WTC11 (cell line): Measurements from ENCODE around the gene PRCC. TPM values are rescaled to one million over a fixed set of nuclear protein-coding genes. Genes with fewer than 3 reads are reported as not detected.
A peak's percentile ranks its signal among the peaks of the same experiment; 100 is the strongest.

Source experiments
- ATAC-seq: fragments of 200-7000 bp; cut with Tn5 transposase; 2 replicates; pipeline ENCODE4 v1.10.0; 2021; ENCODE audit warnings: mild to moderate bottlenecking, moderate library complexity
- CTCF ChIA-PET: fragments of 300-600 bp; sonication (Branson Sonifier 250); formaldehyde crosslinking; loops from one replicate; lab custom pipeline; 2021; ENCODE audit warnings: antibody characterized with exemption; lab: Charles Lee
- POLR2A ChIA-PET: fragments of 350-600 bp; sonication (Branson Sonifier 250); formaldehyde crosslinking; loops from one replicate; lab custom pipeline; 2021; ENCODE audit warnings: antibody characterized with exemption; lab: Charles Lee
- DNase-seq: peaks from one replicate; pipeline ENCODE4 v3.0.0; 2021; ENCODE audit warnings: low spot score
- H3K27ac Mint-ChIP-seq: 2 replicates; pipeline ENCODE4 v1.8.0; 2021; ENCODE audit warnings: mixed read lengths
- H3K27me3 Mint-ChIP-seq: 2 replicates; pipeline ENCODE4 v1.8.0; 2021; ENCODE audit warnings: low read depth, mild to moderate bottlenecking, moderate library complexity, mixed read lengths
- H3K36me3 Mint-ChIP-seq: 2 replicates; pipeline ENCODE4 v1.8.0; 2021; ENCODE audit warnings: mixed read lengths
- H3K4me1 Mint-ChIP-seq: 2 replicates; pipeline ENCODE4 v1.8.0; 2022; ENCODE audit warnings: mixed read lengths
- H3K4me3 Mint-ChIP-seq: 2 replicates; pipeline ENCODE4 v1.8.0; 2021; ENCODE audit warnings: mild to moderate bottlenecking, moderate library complexity, mixed read lengths
- H3K9me3 Mint-ChIP-seq: 2 replicates; pipeline ENCODE4 v1.8.0; 2021; ENCODE audit warnings: mixed read lengths
- ARID4B ChIP-seq: sonication (generic); formaldehyde crosslinking; IDR thresholded peaks from 2 replicates; pipeline ENCODE4 v1.8.0; 2023; ENCODE audit warnings: missing genetic modification reagents, mild to moderate bottlenecking, borderline replicate concordance
- ETV6 ChIP-seq: sonication (generic); formaldehyde crosslinking; IDR thresholded peaks from 2 replicates; pipeline ENCODE4 v1.8.1; 2022; ENCODE audit warnings: mild to moderate bottlenecking, missing genetic modification reagents
- GABPB1 ChIP-seq: sonication (generic); formaldehyde crosslinking; IDR thresholded peaks from 2 replicates; pipeline ENCODE4 v1.8.1; 2023; ENCODE audit warnings: mild to moderate bottlenecking, missing genetic modification reagents
- IRF2 ChIP-seq: sonication (generic); formaldehyde crosslinking; IDR thresholded peaks from 2 replicates; pipeline ENCODE4 v1.8.0; 2022; ENCODE audit warnings: low read depth, missing genetic modification reagents, borderline replicate concordance
- MAX ChIP-seq: sonication (generic); formaldehyde crosslinking; IDR thresholded peaks from 2 replicates; pipeline ENCODE4 v1.8.0; 2022; ENCODE audit warnings: mild to moderate bottlenecking, missing genetic modification reagents
- NFATC4 ChIP-seq: fragments of 250-450 bp; sonication (Bioruptor Pico); IDR thresholded peaks from 2 replicates; pipeline ENCODE4 v1.9.0; 2021; ENCODE audit warnings: mild to moderate bottlenecking
- SOX15 ChIP-seq: fragments of 250-450 bp; sonication (Bioruptor Pico); IDR thresholded peaks from 2 replicates; pipeline ENCODE4 v1.9.0; 2021; ENCODE audit warnings: mild to moderate bottlenecking
- TEAD1 ChIP-seq: sonication (generic); formaldehyde crosslinking; IDR thresholded peaks from 2 replicates; pipeline ENCODE4 v1.8.0; 2022; ENCODE audit warnings: mild to moderate bottlenecking, missing genetic modification reagents
- TP53 ChIP-seq: sonication (generic); formaldehyde crosslinking; IDR thresholded peaks from 2 replicates; pipeline ENCODE4 v1.8.1; 2023; ENCODE audit warnings: mild to moderate bottlenecking, missing genetic modification reagents
- ZBTB21 ChIP-seq: sonication (generic); formaldehyde crosslinking; IDR thresholded peaks from 2 replicates; pipeline ENCODE4 v1.8.1; 2023; ENCODE audit warnings: mild to moderate bottlenecking, missing genetic modification reagents, borderline replicate concordance
- ZNF423 ChIP-seq: fragments of 250-450 bp; sonication (Bioruptor Pico); IDR thresholded peaks from 2 replicates; pipeline ENCODE4 v2.1.2; 2022; ENCODE audit warnings: mild to moderate bottlenecking, moderate library complexity
- total RNA-seq: library from RNA; stranded (reverse); gene quantifications from 3 replicates; pipeline ENCODE4 v1.2.3, GENCODE V29; 2021

The PRCC gene
- total RNA-seq, 1 experiment from 2014 or later, result 97.4 TPM

- TF ChIP-seq ARID4B (CRISPR knock-in tag), result 0 out of 2 replicates have a peak, but pooled peaks have one; percentile 26
These were observed 20.4 kb upstream of the PRCC start (continued) for GRCh38 chr1:156746728-156747631.

- ChIA-PET CTCF (interaction anchor here (0.6 to 4.8 kb wide), 10 partner anchors 19 to 112 kb away, joined by 3 to 27 read pairs (median 5); partner anchors contain the start of genes CRABP2, ISG20L2, METTL25B and PRCC), POLR2A (interaction anchor here (0.7 to 1.7 kb wide), 4 partner anchors 19 to 37 kb away, joined by 3 to 5 read pairs (median 4); partner anchors contain the start of genes ISG20L2, METTL25B and PRCC)
- Mint-ChIP-seq H3K4me3 (peak overlapping the region; percentile 94), H3K36me3 (peaks cover 16% of the 10 kb centered on the region), H3K4me1 (peaks cover 55% of the 10 kb centered on the region), H3K9me3 (no peaks in the 10 kb centered on the region), H3K27ac (peak overlapping the region; percentile 98), H3K27me3 (no peaks in the 10 kb centered on the region; the same call in 1 of the 2 replicates)
- DNase-seq, result no peak
- ATAC-seq, result no peak
- TF ChIP-seq TP53 (no peak), TEAD1 (CRISPR knock-in tag) (0 out of 2 replicates have a peak, but pooled peaks have one; percentile 48), IRF2 (CRISPR knock-in tag) (no peak), ETV6 (CRISPR knock-in tag) (no peak)
These were observed 19.3 kb upstream of the PRCC start for GRCh38 chr1:156747742-156748669.

- DNase-seq (no peak), ATAC-seq (no peak)
- H3K9me3 Mint-ChIP-seq, result no peaks in the 10 kb centered on the region
- peak overlapping the region; percentile 88 for H3K27ac Mint-ChIP-seq
- no peaks in the 10 kb centered on the region; the same call in 1 of the 2 replicates for H3K27me3 Mint-ChIP-seq
- POLR2A ChIA-PET, result no interaction called here
- peak overlapping the region; percentile 94 for H3K4me3 Mint-ChIP-seq
- CTCF ChIA-PET, result interaction anchor here (3.2 kb wide), 1 partner anchor 23 kb away, joined by 27 read pairs; no protein-coding TSS in a partner anchor
- TF ChIP-seq MAX (CRISPR knock-in tag), result no peak
- no peak for TF ChIP-seq ZNF423 (CRISPR knock-in tag)
- no peak for TF ChIP-seq SOX15 (CRISPR knock-in tag)
- no peak for TF ChIP-seq ZBTB21
- TF ChIP-seq NFATC4, result no peak
- TF ChIP-seq GABPB1 (CRISPR knock-in tag), result 0 out of 2 replicates have a peak, but pooled peaks have one; percentile 28
- H3K4me1 Mint-ChIP-seq, result peaks cover 58% of the 10 kb centered on the region
- peaks cover 10% of the 10 kb centered on the region; the same call in 1 of the 2 replicates for H3K36me3 Mint-ChIP-seq
These were observed 18.5 kb upstream of the PRCC start for GRCh38 chr1:156748670-156749418.
